NCI-H69 (cell line): ENCODE measurements around the gene URB2.
"Not testable (repeated sequence)": the region's sequence is repeated elsewhere in the genome, so short reads cannot be mapped to it uniquely, and the experiment has no call there.

Source experiments
- DNase-seq: peaks from one replicate; lab custom pipeline; 2025; lab: John Stamatoyannopoulos, UW

URB2 gene

DNA sequence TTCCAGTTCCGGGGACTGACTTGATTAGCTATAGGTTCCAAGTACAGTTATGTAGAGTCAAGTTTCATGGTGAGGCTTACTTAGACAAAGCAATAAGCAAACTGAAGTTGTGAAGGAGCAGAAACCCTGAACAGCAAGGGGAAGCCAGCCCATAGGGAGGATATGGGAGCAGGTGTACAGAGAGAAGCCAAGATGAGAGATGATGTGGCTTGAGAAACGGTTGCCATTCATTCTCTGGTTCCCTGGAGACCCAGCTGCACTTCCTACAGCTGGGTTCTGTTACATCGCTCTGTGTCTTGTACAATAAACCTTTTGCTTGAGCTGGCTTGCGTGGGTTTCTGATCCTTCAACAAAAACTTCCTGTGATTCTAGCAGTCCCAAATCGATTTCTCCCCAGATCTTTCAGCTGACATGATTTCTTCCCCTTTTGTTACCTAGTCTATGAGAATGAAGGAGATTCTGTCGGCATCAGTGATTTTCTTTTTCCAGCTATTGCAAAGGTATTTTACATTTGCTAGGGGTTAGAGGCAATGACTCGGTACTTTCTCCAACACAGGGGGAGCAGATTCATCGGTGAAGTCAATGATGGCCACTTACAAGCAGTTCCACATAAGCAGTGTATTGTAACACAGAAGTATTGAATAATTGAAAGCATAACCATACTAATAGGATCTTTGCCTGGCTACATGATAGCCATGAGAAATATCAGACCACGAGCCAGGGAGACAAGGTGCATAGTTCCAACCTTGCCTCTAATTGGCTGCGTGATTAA lies 67.3 kb downstream of the URB2 start:
- DNase-seq, result peak; percentile 49

- DNase-seq, result peak; percentile 97
Measured at GRCh38 chr1:229694053-229694693, 68.1 kb downstream of the URB2 start.

- DNase-seq, result no peak
Measured at GRCh38 chr1:229696385-229696784, 70.3 kb downstream of the URB2 start.

GRCh38 chr1:229699613-229700267 lies 73.7 kb downstream of the URB2 start:
- DNase-seq, result no peak

DNA sequence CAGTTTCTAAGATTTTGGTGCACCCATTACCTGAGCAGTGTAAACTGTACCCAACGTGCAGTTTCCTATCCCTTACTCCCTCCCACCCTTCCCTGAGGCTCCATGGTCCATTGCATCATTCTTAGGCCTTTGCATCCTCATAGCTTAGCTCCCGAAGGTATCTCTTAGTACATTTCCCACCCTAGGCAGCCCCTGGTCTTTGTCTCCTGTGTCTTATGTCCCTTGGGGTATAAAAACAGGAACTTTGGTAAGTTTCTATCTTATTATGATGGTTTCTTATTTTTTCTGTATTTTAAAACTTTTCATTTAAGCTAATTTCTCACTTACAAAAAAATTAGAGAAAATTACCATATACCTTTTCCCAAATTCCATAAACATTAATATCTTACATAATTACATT lies 78.1 kb downstream of the URB2 start:
- no peak for DNase-seq

DNA sequence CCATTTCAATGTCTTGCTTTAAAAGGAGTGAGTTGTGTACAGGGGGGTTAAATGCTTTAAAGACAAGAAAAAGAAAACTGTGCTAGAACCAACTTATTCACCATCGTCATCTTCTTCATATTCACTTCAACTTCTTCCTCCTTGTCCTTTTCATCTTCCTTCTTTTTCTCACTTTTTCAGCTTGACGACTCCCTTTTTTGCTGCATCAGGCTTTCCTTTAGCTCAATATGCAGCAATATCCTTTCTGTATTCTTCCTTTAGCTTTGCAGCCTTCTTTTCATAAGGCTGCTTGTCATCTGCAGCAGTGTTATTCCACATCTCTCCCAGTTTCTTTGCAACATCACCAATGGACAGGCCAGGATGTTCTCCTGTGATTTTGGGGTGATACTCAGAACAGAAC lies 79.1 kb downstream of the URB2 start:
- DNase-seq, result not testable (repeated sequence)

DNA sequence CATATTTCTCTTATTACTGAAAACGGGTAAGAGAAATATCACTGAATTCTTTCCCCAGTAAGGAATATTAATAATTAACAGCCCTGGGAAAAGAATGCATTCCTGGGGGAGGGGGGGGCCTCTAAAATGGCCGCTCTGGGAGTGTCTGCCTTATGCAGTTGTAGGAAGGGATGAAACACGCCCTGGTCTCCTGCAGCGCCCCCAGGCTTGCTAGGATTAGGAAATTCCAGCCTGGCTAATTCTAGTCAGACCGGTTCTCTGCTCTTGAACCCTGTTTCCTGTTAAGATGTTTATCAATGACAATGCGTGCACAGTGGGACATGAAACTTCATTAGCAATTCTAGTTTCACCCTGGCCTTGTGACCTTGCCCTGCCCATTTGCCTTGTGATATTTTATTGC lies 81.1 kb downstream of the URB2 start:
- DNase-seq, result not testable (repeated sequence)

DNA sequence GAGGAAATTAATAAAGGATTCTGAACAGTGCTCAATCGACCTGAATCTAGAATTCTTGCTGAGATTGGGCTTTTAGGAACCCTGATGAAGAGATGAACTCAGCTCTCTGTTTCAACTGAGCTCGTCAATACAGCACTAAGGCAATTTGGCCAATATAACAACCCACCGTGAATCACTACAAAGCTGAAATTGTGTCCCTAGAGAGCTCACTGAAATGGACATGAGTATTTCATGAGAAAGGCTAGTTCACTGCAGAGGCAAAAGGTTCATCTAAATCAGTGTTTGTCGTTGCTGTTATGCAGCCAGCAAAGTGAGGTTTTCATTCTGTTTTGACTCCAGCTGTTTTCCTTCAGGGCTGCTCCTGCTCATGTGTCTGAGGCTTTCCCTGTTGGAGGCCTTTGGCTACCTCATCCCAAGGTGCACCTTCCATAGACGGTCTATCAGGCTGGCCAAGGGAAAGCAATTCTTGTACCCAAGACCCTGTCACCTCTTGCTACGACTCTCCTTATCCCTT lies 83.5 kb downstream of the URB2 start:
- no peak for DNase-seq
